ENCODE results near the gene SSR2. TPM values are rescaled to one million over a fixed set of nuclear protein-coding genes. Genes with fewer than 3 reads are reported as not detected.

The SSR2 gene
- total and polyA plus RNA-seq, 8 donors: 160 to 243 (median 202) TPM

- peak in 2 of 4 donors; percentile 11 to 13 for ATAC-seq
- whole genome bisulfite sequencing, 2 donors: 25 to 30% methylated on average over 8 of the region's 8 CpGs
- Histone ChIP-seq H3K36me3 (no peaks in the 10 kb centered on the region), H3K27ac (peak overlapping the region; percentile 37 to 86 (median 81)), H3K9me3 (no peaks in the 10 kb centered on the region), H3K27me3 (no peaks in the 10 kb centered on the region), H3K4me3 (peak overlapping the region; percentile 57 to 89 (median 80)), H3K4me1 (peaks cover 0 to 13% (median 0%) of the 10 kb centered on the region in 3 donors)
- FAIRE-seq: no peak
- TF ChIP-seq CTCF (IDR thresholded peaks at IDR 0.05): no peak
- intact Hi-C loops (cut with DNase I): no loop called here
- no peak for DNase-seq
Measured at GRCh38 chr1:155978973-155979429, 41.8 kb downstream of the SSR2 start.

GRCh38 chr1:155978325-155978972 lies 42.3 kb downstream of the SSR2 start, which contains the start of gene ARHGEF2:
TSS of gene ARHGEF2 (minus strand) at chr1:155978547. CDS start at chr1:155978427, 120 bp downstream.
- WGBS, 2 donors: 2% methylated on average over 48 to 49 of the region's 52 CpGs
- Histone ChIP-seq H3K27me3 (no peaks in the 10 kb centered on the region), H3K4me3 (peak within 1 kb of the TSS; percentile 57 to 89 (median 80)), H3K27ac (peak within 1 kb of the TSS; percentile 37 to 86 (median 81)), H3K9me3 (no peaks in the 10 kb centered on the region), H3K4me1 (peaks cover 0 to 15% (median 0%) of the 10 kb centered on the region in 3 donors), H3K36me3 (no peaks in the 10 kb centered on the region)
- intact Hi-C loops (cut with DNase I): no loop called here
- no peak for TF ChIP-seq CTCF (IDR thresholded peaks at IDR 0.05)
- FAIRE-seq (no peak), ATAC-seq (peak; percentile 73 to 84 (median 80)), DNase-seq (peak; percentile 45 to 83 (median 72))

- H3K27ac ChIP-seq: peak overlapping the region; percentile 37 to 86 (median 81)
- TF ChIP-seq CTCF (IDR thresholded peaks at IDR 0.05): no peak
- no peaks in the 10 kb centered on the region for H3K27me3 ChIP-seq
- ATAC-seq (peak; percentile 66 to 69 (median 67)), FAIRE-seq (no peak), DNase-seq (peak in 1 of 6 donors; percentile 67)
- WGBS, 2 donors: 1 to 2% methylated on average over 38 to 52 of the region's 52 CpGs
- no peaks in the 10 kb centered on the region for H3K9me3 ChIP-seq
- H3K36me3 ChIP-seq: no peaks in the 10 kb centered on the region
- H3K4me3 ChIP-seq: peak overlapping the region; percentile 57 to 89 (median 80)
- intact Hi-C loops (cut with DNase I): no loop called here
- peaks cover 0 to 15% (median 0%) of the 10 kb centered on the region in 3 donors for H3K4me1 ChIP-seq
Measured at GRCh38 chr1:155977690-155978324, 42.9 kb downstream of the SSR2 start.

GRCh38 chr1:155976913-155977689 lies 43.6 kb downstream of the SSR2 start:
- DNase-seq (no peak), ATAC-seq (peak in 3 of 4 donors; percentile 8 to 22 (median 9)), FAIRE-seq (no peak)
- H3K9me3 ChIP-seq: no peaks in the 10 kb centered on the region
- intact Hi-C loops (cut with DNase I): no loop called here
- no peak for TF ChIP-seq CTCF (IDR thresholded peaks at IDR 0.05)
- no peaks in the 10 kb centered on the region for H3K36me3 ChIP-seq
- H3K4me3 ChIP-seq: peak overlapping the region; percentile 57 to 89 (median 80)
- 33 to 44% methylated on average over 5 of the region's 5 CpGs for WGBS, 2 donors
- H3K27ac ChIP-seq: peak overlapping the region in 3 of 4 donors; percentile 37 to 86 (median 85)
- peaks cover 0 to 15% (median 0%) of the 10 kb centered on the region in 3 donors for H3K4me1 ChIP-seq
- no peaks in the 10 kb centered on the region for H3K27me3 ChIP-seq

Measured in pancreas (tissue), 10 donors.